Psoas muscle (tissue), 8 donors: ENCODE measurements around the gene PODXL2. TPM values are rescaled to one million over a fixed set of nuclear protein-coding genes. Genes with fewer than 3 reads are reported as not detected.

Experiments used
- ATAC-seq, 4 donors: fragments of 200-7000 bp; cut with Tn5 transposase; one replicate each; pipeline ENCODE4 v1.9.1; 2020; ENCODE audit warnings: moderate library complexity in 3 of 4, mild to moderate bottlenecking in 2 of 4
- DNase-seq, 2 donors: peaks; one replicate each; pipeline ENCODE4 v3.0.0-alpha.2; 2020
- H3K27ac ChIP-seq: fragments of 200-600 bp; one replicate; pipeline ENCODE4 v1.8.0; 2022
- H3K27me3 ChIP-seq, 3 donors: fragments of 200-600 bp in 1 of 3; one replicate each; pipeline versions ENCODE4 v1.6.1 to v1.8.0; 2013 to 2022; ENCODE audit warnings: low read length in 2 of 3, mild to moderate bottlenecking in 2 of 3, moderate library complexity in 1 of 3; ENCODE audit not compliant: insufficient read depth in 3 of 3
- H3K36me3 ChIP-seq, 2 donors: fragments of 200-600 bp in 1 of 2; one replicate each; pipeline versions ENCODE4 v1.6.1 to v1.8.0; 2013 to 2022; ENCODE audit warnings: low read depth in 1 of 2, mild to moderate bottlenecking in 1 of 2, moderate library complexity in 1 of 2; ENCODE audit not compliant: insufficient read depth in 1 of 2
- H3K4me1 ChIP-seq: fragments of 200-600 bp; one replicate; pipeline ENCODE4 v1.8.0; 2022
- H3K4me3 ChIP-seq: fragments of 200-600 bp; one replicate; pipeline ENCODE4 v1.8.0; 2022; ENCODE audit warnings: mild to moderate bottlenecking
- H3K9me3 ChIP-seq: fragments of 200-600 bp; one replicate; pipeline ENCODE4 v1.8.0; 2022
- WGBS, 3 donors: extraction: QIAGEN DNeasy Blood & Tissue Kit; methylation state at CpG; one replicate each; pipeline versions ENCODE4 v1.1.6 to v1.1.7; 2013; 5-methylcytosine and 5-hydroxymethylcytosine counted together
- intact Hi-C, 2 donors: fragments of 100-400 bp; cut with DNase I; formaldehyde crosslinking; loops; one replicate each; pipeline versions ENCODE4 v1.11.0 to v1.14.2; 2022
- polyA plus RNA-seq, 3 donors: library from polyadenylated mRNA; stranded (reverse); fragments of 200-250 nt; gene quantifications; one replicate each; pipeline ENCODE4 v1.2.3, GENCODE V29; 2013
- total RNA-seq, 4 donors: library from RNA; stranded (reverse); fragmentation: NEBNext Ultra II Directional in 2 of 4; extraction: Animal tissue kit (Norgen Biotek cat#: 25700) in 2 of 4; gene quantifications; one replicate each; pipeline versions ENCODE4 v1.2.1 to v1.2.4, GENCODE V29; 2021 to 2023
- TF ChIP-seq, protein P1 (sequence below): fragments of 200-600 bp; IDR thresholded peaks from one replicate; pipeline ENCODE4 v1.8.0; 2022; ENCODE audit warnings: antibody characterized with exemption
- donor health status: healthy with polysubstance abuse.
- donor health status: DM: no; HTN: no; CAD: no; lungs with moderate emphysema.
- donor health status: Bipolar disorder and iron deficiency.
- donor health status: healthy.
- donor health status: DM: yes; HTN: yes; CAD: no.
- donor health status: DM: no; HTN: no; CAD: no.
- donor health status: DM: no; HTN: no; CAD: no.
- donor health status: DM: yes; HTN: yes; CAD: no.

PODXL2 gene
- total and polyA plus RNA-seq, 7 donors = 1.4 to 3.0 (median 2.1) TPM

DNA sequence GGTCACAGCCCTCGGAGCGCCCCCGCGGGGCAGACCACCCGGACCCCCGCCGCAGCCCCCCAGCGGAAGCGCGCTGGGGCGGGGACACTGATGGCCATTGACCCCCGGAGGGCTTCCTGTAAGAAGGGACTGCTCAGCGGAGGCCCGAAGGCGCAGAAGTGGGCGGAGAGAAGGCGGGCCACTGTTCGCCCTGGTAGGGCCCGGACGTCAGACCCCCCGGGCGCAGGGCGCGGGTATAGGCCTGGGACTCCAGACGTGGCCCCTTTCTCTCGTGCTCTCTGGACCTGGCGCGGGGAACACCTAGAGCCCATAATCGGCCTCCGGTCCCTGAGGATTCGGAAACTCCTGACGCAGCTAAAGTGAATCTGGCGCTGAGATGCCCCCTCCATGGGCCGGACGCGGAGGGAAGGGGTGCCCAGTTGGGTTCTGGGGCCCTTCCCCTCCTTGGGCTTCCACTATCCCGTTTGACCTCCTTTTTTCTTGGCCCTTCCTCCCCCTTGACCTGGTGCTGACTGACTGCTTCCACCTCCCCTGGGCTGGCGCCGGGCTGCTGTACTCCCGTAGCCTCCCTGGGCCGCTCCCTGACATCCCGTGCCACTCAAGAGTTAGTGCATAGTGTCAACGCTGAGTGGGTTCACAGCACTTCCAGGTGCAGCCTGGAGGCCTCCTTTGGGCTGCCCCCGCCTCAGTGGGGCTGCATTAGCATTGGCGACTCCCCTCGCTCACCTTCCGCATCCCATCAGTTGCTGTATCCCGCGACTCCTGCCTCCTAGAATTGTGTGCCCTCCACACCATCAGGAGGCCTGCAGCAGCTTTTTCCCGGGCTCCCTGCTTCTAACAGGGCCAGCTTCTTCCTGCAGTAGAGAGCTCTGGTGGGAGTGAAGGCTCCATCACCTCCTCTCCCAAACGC, 44.5 kb downstream of the PODXL2 start:
- peak; percentile 20 to 59 (median 47) for ATAC-seq
- Histone ChIP-seq H3K36me3 (peaks cover 0 to 31% of the 10 kb centered on the region in 2 donors), H3K9me3 (no peaks in the 10 kb centered on the region), H3K27ac (peak overlapping the region; percentile 99), H3K4me1 (peaks cover 16% of the 10 kb centered on the region), H3K27me3 (no peaks in the 10 kb centered on the region), H3K4me3 (peak overlapping the region; percentile 98)
- TF ChIP-seq, protein P1, sequence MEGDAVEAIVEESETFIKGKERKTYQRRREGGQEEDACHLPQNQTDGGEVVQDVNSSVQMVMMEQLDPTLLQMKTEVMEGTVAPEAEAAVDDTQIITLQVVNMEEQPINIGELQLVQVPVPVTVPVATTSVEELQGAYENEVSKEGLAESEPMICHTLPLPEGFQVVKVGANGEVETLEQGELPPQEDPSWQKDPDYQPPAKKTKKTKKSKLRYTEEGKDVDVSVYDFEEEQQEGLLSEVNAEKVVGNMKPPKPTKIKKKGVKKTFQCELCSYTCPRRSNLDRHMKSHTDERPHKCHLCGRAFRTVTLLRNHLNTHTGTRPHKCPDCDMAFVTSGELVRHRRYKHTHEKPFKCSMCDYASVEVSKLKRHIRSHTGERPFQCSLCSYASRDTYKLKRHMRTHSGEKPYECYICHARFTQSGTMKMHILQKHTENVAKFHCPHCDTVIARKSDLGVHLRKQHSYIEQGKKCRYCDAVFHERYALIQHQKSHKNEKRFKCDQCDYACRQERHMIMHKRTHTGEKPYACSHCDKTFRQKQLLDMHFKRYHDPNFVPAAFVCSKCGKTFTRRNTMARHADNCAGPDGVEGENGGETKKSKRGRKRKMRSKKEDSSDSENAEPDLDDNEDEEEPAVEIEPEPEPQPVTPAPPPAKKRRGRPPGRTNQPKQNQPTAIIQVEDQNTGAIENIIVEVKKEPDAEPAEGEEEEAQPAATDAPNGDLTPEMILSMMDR = no peak
- intact Hi-C loops = loop anchor here in 1 of 2 donors (5.0 kb wide), 1 partner anchor 149 kb away; the partner anchor contains the start of gene MGLL
- WGBS, 3 donors = 8 to 13% (median 12%) methylated on average over 44 to 51 of the region's 51 CpGs
- peak; percentile 64 to 77 for DNase-seq

DNA sequence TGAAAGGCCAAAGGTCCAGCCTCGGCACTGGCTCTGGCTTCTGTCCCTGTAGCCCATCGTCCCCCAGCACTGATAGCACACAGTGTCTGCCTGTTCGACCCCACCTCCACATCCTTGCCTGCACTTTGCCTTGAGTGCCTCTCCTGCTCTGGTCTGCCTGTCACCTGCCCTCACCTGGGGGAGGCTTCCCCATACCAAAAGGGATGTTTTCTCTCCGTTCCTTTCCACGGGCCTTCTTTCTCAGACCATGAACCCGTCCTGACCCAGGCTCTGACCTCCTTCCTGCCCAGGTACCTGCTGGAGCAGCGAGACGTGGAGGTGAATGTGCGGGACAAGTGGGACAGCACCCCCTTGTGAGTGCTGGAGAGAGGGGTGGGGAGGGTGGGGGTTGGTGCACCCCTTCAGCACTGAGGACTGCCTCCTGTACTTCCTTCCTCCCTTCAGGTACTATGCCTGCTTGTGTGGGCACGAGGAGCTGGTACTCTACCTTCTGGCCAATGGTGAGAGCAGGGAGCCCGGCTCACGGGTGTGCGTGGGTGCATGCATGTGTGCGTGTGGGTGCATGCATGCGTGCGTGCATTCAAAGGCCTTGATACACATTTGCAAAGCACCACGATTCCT, 45.2 kb downstream of the PODXL2 start:
- TF ChIP-seq, protein P1 = no peak
- WGBS, 3 donors = 81 to 83% (median 82%) methylated on average over 17 of the region's 17 CpGs
- no peak for ATAC-seq
- Histone ChIP-seq H3K27me3 (no peaks in the 10 kb centered on the region), H3K9me3 (no peaks in the 10 kb centered on the region), H3K4me1 (peaks cover 21% of the 10 kb centered on the region), H3K4me3 (peak overlapping the region; percentile 98), H3K36me3 (peaks cover 0 to 38% of the 10 kb centered on the region in 2 donors), H3K27ac (no peak overlapping the region)
- intact Hi-C loops = loop anchor here in 1 of 2 donors (5.0 kb wide), 1 partner anchor 148 kb away; the partner anchor contains the start of gene MGLL
- peak in 1 of 2 donors; percentile 51 for DNase-seq

DNA sequence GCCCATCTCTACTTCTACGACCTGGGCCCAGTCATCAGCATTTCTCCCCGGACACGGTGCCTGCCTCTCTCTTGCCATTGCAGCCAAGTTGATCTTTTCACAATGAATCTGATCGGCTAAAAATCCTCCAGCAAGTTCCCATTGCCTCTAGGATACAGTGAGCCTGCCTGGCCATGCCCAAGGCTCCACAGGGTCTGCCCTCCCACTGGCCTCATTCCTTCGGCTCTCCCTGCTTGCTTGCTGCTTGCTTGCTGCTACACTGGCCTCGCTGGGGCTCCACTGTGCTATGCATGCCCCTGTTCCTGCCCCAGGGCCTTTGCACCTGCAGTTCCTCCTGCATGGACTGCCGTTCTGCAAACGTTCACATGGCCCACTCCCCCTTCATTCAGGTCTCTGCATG, 45.8 kb downstream of the PODXL2 start:
- no peak for DNase-seq
- peaks cover 21% of the 10 kb centered on the region for H3K4me1 ChIP-seq
- TF ChIP-seq, protein P1 = no peak
- no peaks in the 10 kb centered on the region for H3K9me3 ChIP-seq
- WGBS, 3 donors = 82 to 87% (median 85%) methylated on average over 8 of the region's 8 CpGs
- intact Hi-C loops = loop anchor here in 1 of 2 donors (5.0 kb wide), 1 partner anchor 148 kb away; the partner anchor contains the start of gene MGLL
- no peak for ATAC-seq
- H3K4me3 ChIP-seq = no peak overlapping the region
- no peaks in the 10 kb centered on the region for H3K27me3 ChIP-seq
- H3K36me3 ChIP-seq = peaks cover 0 to 40% of the 10 kb centered on the region in 2 donors
- H3K27ac ChIP-seq = no peak overlapping the region

DNA sequence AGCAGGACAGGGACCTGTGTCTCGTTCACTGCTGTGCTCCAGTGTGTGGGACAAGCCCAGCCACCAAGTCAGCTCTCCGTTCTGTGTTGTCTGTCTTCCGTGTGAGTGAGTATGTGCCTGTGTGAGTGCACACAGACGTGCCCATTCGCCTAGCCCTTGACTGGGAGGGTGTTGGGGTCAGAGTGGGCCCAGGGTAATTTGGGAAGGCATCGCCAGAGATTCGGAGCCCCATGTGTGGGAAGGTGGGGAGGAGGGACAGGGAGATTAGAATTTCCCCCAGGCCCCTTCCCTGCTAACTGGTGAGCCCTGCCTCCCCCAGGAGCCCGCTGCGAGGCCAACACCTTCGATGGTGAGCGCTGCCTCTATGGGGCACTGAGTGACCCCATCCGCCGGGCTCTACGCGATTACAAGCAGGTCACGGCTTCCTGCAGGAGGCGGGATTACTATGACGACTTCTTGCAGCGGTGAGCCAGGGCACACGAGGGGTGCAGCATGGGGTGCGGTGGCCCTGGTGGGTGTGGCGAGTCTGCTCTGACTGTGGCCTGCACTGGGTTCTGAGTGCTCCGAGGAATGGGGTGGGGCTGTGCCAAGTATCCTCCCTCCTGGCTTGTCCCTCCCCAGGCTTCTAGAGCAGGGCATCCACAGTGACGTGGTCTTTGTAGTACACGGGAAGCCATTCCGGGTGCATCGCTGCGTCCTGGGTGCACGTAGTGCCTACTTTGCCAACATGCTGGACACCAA, 46.8 kb downstream of the PODXL2 start:
- WGBS, 3 donors = 83 to 87% (median 84%) methylated on average over 29 of the region's 29 CpGs
- DNase-seq = peak in 1 of 2 donors; percentile 50
- intact Hi-C loops = no loop called here
- Histone ChIP-seq H3K27me3 (no peaks in the 10 kb centered on the region), H3K4me1 (peaks cover 21% of the 10 kb centered on the region), H3K27ac (no peak overlapping the region), H3K4me3 (no peak overlapping the region), H3K9me3 (no peaks in the 10 kb centered on the region), H3K36me3 (peaks cover 0 to 50% of the 10 kb centered on the region in 2 donors)
- TF ChIP-seq, protein P1 = no peak
- ATAC-seq = no peak
